ENCODE results near the gene BOK.

The BOK gene

GRCh38 chr2:241592126-241592845 is 33.7 kb downstream of the BOK start:
- H3K4me1 ChIP-seq: peaks cover 0 to 6% (median 4%) of the 10 kb centered on the region in 10 experiments; a peak in 6 of 20 replicates
- 0 out of 22 replicates have a peak overlapping the region, but pooled peaks of 1 of the 11 experiments have one; percentile 9 for H3K9ac ChIP-seq
- H3K4me3 ChIP-seq: no peak overlapping the region
- peaks cover 88 to 100% (median 96%) of the 10 kb centered on the region in 11 experiments for H3K36me3 ChIP-seq
- H3K4me2 ChIP-seq: no peak overlapping the region
- no peak overlapping the region for H3K27ac ChIP-seq
- TF ChIP-seq Cebpa-rat (IDR thresholded peaks at IDR 0.05): no peak
- H3K27me3 ChIP-seq: no peaks in the 10 kb centered on the region
- H4K20me1 ChIP-seq: peaks cover 0 to 36% (median 14%) of the 10 kb centered on the region in 11 experiments; a peak in 13 of 22 replicates
- H3K9me3 ChIP-seq (replicated peaks in 1 of 11): peaks cover 17 to 31% (median 25%) of the 10 kb centered on the region in 11 experiments

GRCh38 chr2:241593271-241593670 is 34.7 kb downstream of the BOK start:
- TF ChIP-seq Cebpa-rat (IDR thresholded peaks at IDR 0.05): no peak
- H3K9me3 ChIP-seq (replicated peaks in 1 of 11): peaks cover 8 to 23% (median 16%) of the 10 kb centered on the region in 11 experiments
- no peak overlapping the region for H3K27ac ChIP-seq
- H3K4me2 ChIP-seq: no peak overlapping the region
- no peak overlapping the region for H3K9ac ChIP-seq
- peaks cover 0 to 9% (median 4%) of the 10 kb centered on the region in 10 experiments; a peak in 8 of 20 replicates for H3K4me1 ChIP-seq
- peaks cover 0 to 46% (median 17%) of the 10 kb centered on the region in 11 experiments; a peak in 15 of 22 replicates for H4K20me1 ChIP-seq
- peaks cover 90 to 100% (median 98%) of the 10 kb centered on the region in 11 experiments for H3K36me3 ChIP-seq
- no peaks in the 10 kb centered on the region for H3K27me3 ChIP-seq
- no peak overlapping the region for H3K4me3 ChIP-seq

GRCh38 chr2:241595600-241596140 is 37.1 kb downstream of the BOK start:
- H3K36me3 ChIP-seq: peaks cover 87 to 100% (median 96%) of the 10 kb centered on the region in 11 experiments
- no peaks in the 10 kb centered on the region for H3K27me3 ChIP-seq
- no peak for TF ChIP-seq Cebpa-rat (IDR thresholded peaks at IDR 0.05)
- no peak overlapping the region for H3K4me3 ChIP-seq
- peaks cover 0 to 55% (median 23%) of the 10 kb centered on the region in 11 experiments; a peak in 15 of 22 replicates for H4K20me1 ChIP-seq
- H3K9ac ChIP-seq: 0 out of 22 replicates have a peak overlapping the region, but pooled peaks of 1 of the 11 experiments have one; percentile 29
- H3K4me2 ChIP-seq: 0 out of 22 replicates have a peak overlapping the region, but pooled peaks of 1 of the 11 experiments have one; percentile 1
- H3K9me3 ChIP-seq (replicated peaks in 1 of 11): no peaks in the 10 kb centered on the region
- H3K4me1 ChIP-seq: peaks cover 0 to 11% (median 4%) of the 10 kb centered on the region in 10 experiments; a peak in 8 of 20 replicates
- H3K27ac ChIP-seq: no peak overlapping the region

GRCh38 chr2:241597561-241597960 is 39.0 kb downstream of the BOK start:
- H4K20me1 ChIP-seq: peaks cover 0 to 57% (median 16%) of the 10 kb centered on the region in 11 experiments; a peak in 15 of 22 replicates
- peaks cover 92 to 100% (median 96%) of the 10 kb centered on the region in 11 experiments for H3K36me3 ChIP-seq
- no peak for TF ChIP-seq Cebpa-rat (IDR thresholded peaks at IDR 0.05)
- H3K4me1 ChIP-seq: peaks cover 0 to 11% (median 4%) of the 10 kb centered on the region in 10 experiments; a peak in 8 of 20 replicates
- no peak overlapping the region for H3K4me2 ChIP-seq
- H3K27me3 ChIP-seq: no peaks in the 10 kb centered on the region
- no peak overlapping the region for H3K27ac ChIP-seq
- H3K9me3 ChIP-seq (replicated peaks in 1 of 11): no peaks in the 10 kb centered on the region
- no peak overlapping the region for H3K4me3 ChIP-seq
- H3K9ac ChIP-seq: no peak overlapping the region

DNA sequence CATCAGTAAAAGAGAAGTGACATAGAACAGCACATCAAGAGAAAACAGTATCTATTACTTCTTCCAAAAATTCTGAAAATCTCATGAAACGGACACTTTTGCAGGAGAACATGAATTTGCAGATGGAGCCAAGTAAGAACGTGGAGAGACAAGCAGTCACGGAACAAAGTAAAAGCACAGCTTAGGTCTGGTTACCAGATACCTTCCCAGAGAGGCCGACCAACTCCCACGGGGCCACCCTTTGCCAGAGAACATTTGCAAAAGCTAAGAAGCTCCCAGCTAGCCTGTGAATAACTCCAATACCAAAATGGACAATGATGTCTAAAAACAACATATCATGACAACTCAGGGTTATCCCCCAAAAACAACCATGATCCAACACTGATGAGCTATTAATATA is 39.5 kb downstream of the BOK start:
- Histone ChIP-seq H4K20me1 (peaks cover 0 to 57% (median 14%) of the 10 kb centered on the region in 11 experiments; a peak in 15 of 22 replicates), H3K4me2 (no peak overlapping the region), H3K4me3 (no peak overlapping the region), H3K27me3 (no peaks in the 10 kb centered on the region), H3K9me3 (replicated peaks in 1 of 11) (no peaks in the 10 kb centered on the region), H3K36me3 (peaks cover 92 to 100% (median 96%) of the 10 kb centered on the region in 11 experiments), H3K27ac (no peak overlapping the region), H3K9ac (no peak overlapping the region), H3K4me1 (peaks cover 0 to 11% (median 4%) of the 10 kb centered on the region in 10 experiments; a peak in 8 of 20 replicates)
- no peak for TF ChIP-seq Cebpa-rat (IDR thresholded peaks at IDR 0.05)

DNA sequence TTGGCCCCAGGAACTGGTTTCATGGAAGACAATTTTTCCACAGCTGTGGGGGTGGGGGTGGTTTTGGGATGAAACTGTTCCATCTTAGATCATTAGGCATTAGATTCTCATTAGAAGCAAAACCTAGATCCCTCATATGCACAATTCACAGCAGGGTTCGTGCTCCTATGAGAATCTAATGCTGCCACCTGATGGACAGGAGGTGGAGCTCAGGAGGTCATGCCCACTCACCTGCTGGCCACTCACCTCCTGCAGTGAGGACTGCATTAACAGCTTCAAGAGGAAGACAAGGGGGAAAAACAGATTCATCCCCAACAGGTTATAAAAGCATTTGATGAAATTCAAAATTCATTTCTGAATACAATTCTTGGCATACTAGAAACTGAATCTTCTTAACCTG is 39.9 kb downstream of the BOK start:
- no peaks in the 10 kb centered on the region for H3K9me3 ChIP-seq (replicated peaks in 1 of 11)
- H3K36me3 ChIP-seq: peaks cover 92 to 100% (median 95%) of the 10 kb centered on the region in 11 experiments
- TF ChIP-seq Cebpa-rat (IDR thresholded peaks at IDR 0.05): no peak
- H3K4me1 ChIP-seq: peaks cover 0 to 11% (median 4%) of the 10 kb centered on the region in 10 experiments; a peak in 8 of 20 replicates
- H4K20me1 ChIP-seq: peaks cover 0 to 55% (median 14%) of the 10 kb centered on the region in 11 experiments; a peak in 14 of 22 replicates
- H3K4me2 ChIP-seq: no peak overlapping the region
- no peak overlapping the region for H3K9ac ChIP-seq
- H3K27ac ChIP-seq: no peak overlapping the region
- no peaks in the 10 kb centered on the region for H3K27me3 ChIP-seq
- no peak overlapping the region for H3K4me3 ChIP-seq

DNA sequence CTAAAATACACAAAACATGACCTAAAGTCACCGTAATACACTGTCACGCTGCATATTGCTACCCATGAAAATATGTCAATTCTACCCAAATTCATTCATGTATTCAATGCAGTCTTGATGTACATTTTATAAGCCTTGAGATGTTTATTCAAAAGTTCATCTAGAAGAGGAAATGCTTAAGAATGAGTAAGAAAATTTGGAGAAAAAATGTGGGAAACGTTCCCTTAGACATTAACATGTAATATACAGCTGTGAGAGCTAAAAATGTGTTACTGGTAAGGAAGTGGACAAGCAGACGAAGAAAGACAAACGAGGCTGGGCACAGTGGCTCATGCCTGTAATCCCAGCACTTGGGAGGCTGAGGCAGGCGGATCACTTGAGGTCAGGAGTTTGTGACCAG is 41.1 kb downstream of the BOK start:
- H3K4me2 ChIP-seq: no peak overlapping the region
- no peak overlapping the region for H3K27ac ChIP-seq
- no peaks in the 10 kb centered on the region for H3K9me3 ChIP-seq (replicated peaks in 1 of 11)
- H3K36me3 ChIP-seq: peaks cover 87 to 100% (median 95%) of the 10 kb centered on the region in 11 experiments
- peaks cover 0 to 50% (median 14%) of the 10 kb centered on the region in 11 experiments; a peak in 14 of 22 replicates for H4K20me1 ChIP-seq
- no peak overlapping the region for H3K4me3 ChIP-seq
- no peak for TF ChIP-seq Cebpa-rat (IDR thresholded peaks at IDR 0.05)
- H3K9ac ChIP-seq: no peak overlapping the region
- H3K4me1 ChIP-seq: peaks cover 0 to 11% (median 4%) of the 10 kb centered on the region in 10 experiments; a peak in 8 of 20 replicates
- H3K27me3 ChIP-seq: no peaks in the 10 kb centered on the region

DNA sequence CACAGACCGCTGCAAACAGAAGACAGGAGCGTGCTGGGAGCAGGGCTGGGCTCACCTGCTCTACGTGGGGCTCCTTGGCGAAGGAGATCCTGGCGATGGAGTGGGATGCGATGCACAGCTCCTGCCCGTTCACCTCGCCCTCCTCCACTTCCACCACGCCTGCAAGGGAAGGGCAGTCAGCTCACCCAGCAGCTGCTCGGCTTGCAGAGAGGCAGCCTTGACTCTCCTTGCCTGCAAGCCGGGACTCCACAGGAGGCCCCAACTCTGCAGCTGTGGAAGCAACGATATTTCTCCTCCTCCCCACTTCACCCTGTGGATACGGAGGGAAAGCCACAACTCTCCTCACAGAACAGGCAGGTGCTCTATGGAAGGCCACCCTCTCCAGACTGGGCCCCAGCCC is 43.3 kb downstream of the BOK start:
- H3K4me1 ChIP-seq: peaks cover 0 to 7% (median 0%) of the 10 kb centered on the region in 10 experiments; a peak in 2 of 20 replicates
- no peaks in the 10 kb centered on the region for H3K27me3 ChIP-seq
- peaks cover 0 to 57% (median 14%) of the 10 kb centered on the region in 11 experiments; a peak in 16 of 22 replicates for H4K20me1 ChIP-seq
- no peak overlapping the region for H3K9ac ChIP-seq
- no peak overlapping the region for H3K4me2 ChIP-seq
- no peak overlapping the region for H3K27ac ChIP-seq
- peaks cover 88 to 100% (median 97%) of the 10 kb centered on the region in 11 experiments for H3K36me3 ChIP-seq
- no peaks in the 10 kb centered on the region for H3K9me3 ChIP-seq (replicated peaks in 1 of 11)
- no peak for TF ChIP-seq Cebpa-rat (IDR thresholded peaks at IDR 0.05)
- no peak overlapping the region for H3K4me3 ChIP-seq

GRCh38 chr2:241602720-241603119 is 44.2 kb downstream of the BOK start:
- H3K9me3 ChIP-seq (replicated peaks in 1 of 11): no peaks in the 10 kb centered on the region
- H3K27ac ChIP-seq: no peak overlapping the region
- no peak overlapping the region for H3K4me3 ChIP-seq
- no peak for TF ChIP-seq Cebpa-rat (IDR thresholded peaks at IDR 0.05)
- H3K9ac ChIP-seq: no peak overlapping the region
- peaks cover 87 to 100% (median 97%) of the 10 kb centered on the region in 11 experiments for H3K36me3 ChIP-seq
- H3K4me1 ChIP-seq: peaks cover 0 to 7% (median 0%) of the 10 kb centered on the region in 10 experiments; a peak in 2 of 20 replicates
- no peaks in the 10 kb centered on the region for H3K27me3 ChIP-seq
- peaks cover 0 to 59% (median 19%) of the 10 kb centered on the region in 11 experiments; a peak in 17 of 22 replicates for H4K20me1 ChIP-seq
- H3K4me2 ChIP-seq: no peak overlapping the region

Measured in BLaER1 treated with 17β-estradiol and CSF1 and Interleukin-3, amounts not matched to agents 10 nM and 100 nM (cell line).